OCI-LY3 (cell line): ENCODE data around the gene MYLK.

Source experiments
- H2AFZ ChIP-seq: fragments of 200-600, 300-600 bp; shearing (Covaris generic); 2 replicates; pipeline ENCODE4 v1.6.0; 2014; ENCODE audit warnings: antibody characterized with exemption, low read depth, low read length
- H3K27ac ChIP-seq: fragments of 200-600, 300-600 bp; sonication (generic); 2 replicates; pipeline ENCODE4 v1.5.1; 2014; ENCODE audit warnings: mild to moderate bottlenecking, low read length, moderate library complexity, mixed read lengths
- H3K27me3 ChIP-seq: fragments of 200-600, 300-600 bp; sonication (generic); 2 replicates; pipeline ENCODE4 v1.6.1; 2014; ENCODE audit warnings: low read depth, low read length, mixed read lengths
- H3K36me3 ChIP-seq: fragments of 200-600, 300-600 bp; sonication (generic); replicated peaks from 2 replicates; pipeline ENCODE3; 2014; ENCODE audit warnings: low read depth, low read length, mixed read lengths
- H3K4me1 ChIP-seq: fragments of 300-600, 200-600 bp; sonication (generic); 2 replicates; pipeline ENCODE4 v1.6.1; 2014; ENCODE audit warnings: low read length, mixed read lengths
- H3K4me2 ChIP-seq: fragments of 200-600, 300-600 bp; sonication (generic); 2 replicates; pipeline ENCODE4 v1.6.1; 2014; ENCODE audit warnings: low read length, mixed read lengths
- H3K4me3 ChIP-seq: fragments of 300-600, 200-600 bp; sonication (generic); 2 replicates; pipeline ENCODE4 v1.5.1; 2014; ENCODE audit warnings: antibody characterized with exemption, mild to moderate bottlenecking, low read length, moderate library complexity
- H3K79me2 ChIP-seq: fragments of 300-600, 200-600 bp; shearing (Covaris generic); 2 replicates; pipeline ENCODE4 v1.6.1; 2014; ENCODE audit warnings: mild to moderate bottlenecking, low read length, mixed read lengths
- H3K9ac ChIP-seq: fragments of 300-600, 200-600 bp; shearing (Covaris generic); 2 replicates; pipeline ENCODE4 v1.6.0; 2014; ENCODE audit warnings: mild to moderate bottlenecking, low read length, moderate library complexity
- H3K9me3 ChIP-seq: fragments of 200-600, 300-600 bp; shearing (Covaris generic); 2 replicates; pipeline ENCODE4 v1.6.1; 2014; ENCODE audit warnings: low read length, mixed read lengths; ENCODE audit not compliant: insufficient read depth
- H4K20me1 ChIP-seq: fragments of 200-600, 300-600 bp; sonication (generic); 2 replicates; pipeline ENCODE4 v1.6.1; 2016; ENCODE audit warnings: low read length, mixed read lengths; ENCODE audit not compliant: insufficient read depth
- EZH2phosphoT487 ChIP-seq: fragments of 200-600 bp; shearing (Covaris generic); IDR thresholded peaks from 2 replicates; pipeline ENCODE4 v1.6.1; 2018; ENCODE audit warnings: antibody characterized with exemption, mixed run types, low read depth
- TF ChIP-seq, protein P1 (sequence below): fragments of 200-600, 300-600 bp; sonication (generic); IDR thresholded peaks from 2 replicates; pipeline ENCODE4 v1.5.1; 2014; ENCODE audit warnings: antibody characterized with exemption, low read length, low read depth

The MYLK gene

DNA sequence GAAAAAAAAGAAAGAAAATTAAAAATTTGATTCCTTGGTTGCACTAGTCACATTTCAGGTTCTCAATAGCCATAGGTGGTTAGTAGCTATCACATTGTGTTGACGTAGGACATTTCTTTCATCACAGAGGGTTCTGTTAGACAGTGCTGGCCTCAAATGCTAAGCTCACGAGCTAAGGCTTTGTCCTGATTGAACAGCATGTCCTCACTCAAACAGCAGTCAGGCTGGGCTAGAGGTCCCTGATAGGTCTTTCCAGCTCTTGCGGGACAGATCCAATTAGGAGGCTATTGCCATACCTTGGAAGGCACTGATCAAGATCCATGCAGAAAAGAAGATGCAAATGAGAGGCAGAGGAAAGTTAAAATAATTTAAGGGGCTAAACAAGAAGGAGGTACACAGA, 213.4 kb downstream of the MYLK start:
- no peak overlapping the region for H3K4me3 ChIP-seq
- no peaks in the 10 kb centered on the region for H3K36me3 ChIP-seq
- H3K79me2 ChIP-seq: no peaks in the 10 kb centered on the region
- H3K4me1 ChIP-seq: peaks cover 8% of the 10 kb centered on the region
- H3K27ac ChIP-seq: no peak overlapping the region
- TF ChIP-seq, protein P1, sequence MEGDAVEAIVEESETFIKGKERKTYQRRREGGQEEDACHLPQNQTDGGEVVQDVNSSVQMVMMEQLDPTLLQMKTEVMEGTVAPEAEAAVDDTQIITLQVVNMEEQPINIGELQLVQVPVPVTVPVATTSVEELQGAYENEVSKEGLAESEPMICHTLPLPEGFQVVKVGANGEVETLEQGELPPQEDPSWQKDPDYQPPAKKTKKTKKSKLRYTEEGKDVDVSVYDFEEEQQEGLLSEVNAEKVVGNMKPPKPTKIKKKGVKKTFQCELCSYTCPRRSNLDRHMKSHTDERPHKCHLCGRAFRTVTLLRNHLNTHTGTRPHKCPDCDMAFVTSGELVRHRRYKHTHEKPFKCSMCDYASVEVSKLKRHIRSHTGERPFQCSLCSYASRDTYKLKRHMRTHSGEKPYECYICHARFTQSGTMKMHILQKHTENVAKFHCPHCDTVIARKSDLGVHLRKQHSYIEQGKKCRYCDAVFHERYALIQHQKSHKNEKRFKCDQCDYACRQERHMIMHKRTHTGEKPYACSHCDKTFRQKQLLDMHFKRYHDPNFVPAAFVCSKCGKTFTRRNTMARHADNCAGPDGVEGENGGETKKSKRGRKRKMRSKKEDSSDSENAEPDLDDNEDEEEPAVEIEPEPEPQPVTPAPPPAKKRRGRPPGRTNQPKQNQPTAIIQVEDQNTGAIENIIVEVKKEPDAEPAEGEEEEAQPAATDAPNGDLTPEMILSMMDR: no peak
- no peak for TF ChIP-seq EZH2phosphoT487
- H3K9me3 ChIP-seq: no peaks in the 10 kb centered on the region
- H2AFZ ChIP-seq: no peak overlapping the region
- H4K20me1 ChIP-seq: no peaks in the 10 kb centered on the region
- no peak overlapping the region for H3K9ac ChIP-seq
- no peak overlapping the region for H3K4me2 ChIP-seq
- peaks cover 48% of the 10 kb centered on the region for H3K27me3 ChIP-seq

DNA sequence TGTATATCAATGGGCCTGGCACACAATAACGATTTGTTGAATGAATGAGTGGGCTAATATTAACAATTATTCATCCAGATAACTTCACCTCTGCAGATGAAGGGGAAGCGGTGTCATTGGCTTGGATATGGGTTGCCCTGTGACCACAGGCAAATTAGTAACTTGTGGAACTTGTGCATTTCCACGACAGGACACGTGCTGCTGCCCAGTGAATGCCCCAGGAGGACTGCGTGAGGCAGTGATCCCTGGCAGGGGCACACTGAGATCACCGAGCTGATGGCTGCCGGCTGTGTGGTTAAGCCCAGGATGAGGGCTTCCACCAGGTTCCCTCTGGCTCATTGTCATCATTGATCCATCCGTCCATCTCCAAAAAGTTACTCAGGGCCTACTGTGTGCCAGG, 215.2 kb downstream of the MYLK start:
- H3K9me3 ChIP-seq: no peaks in the 10 kb centered on the region
- H4K20me1 ChIP-seq: no peaks in the 10 kb centered on the region
- no peak for TF ChIP-seq EZH2phosphoT487
- TF ChIP-seq, protein P1: no peak
- no peak overlapping the region for H3K27ac ChIP-seq
- no peaks in the 10 kb centered on the region for H3K36me3 ChIP-seq
- H3K4me1 ChIP-seq: peaks cover 8% of the 10 kb centered on the region
- H3K27me3 ChIP-seq: peaks cover 41% of the 10 kb centered on the region
- no peak overlapping the region for H3K4me3 ChIP-seq
- no peak overlapping the region for H3K9ac ChIP-seq
- H2AFZ ChIP-seq: no peak overlapping the region
- H3K79me2 ChIP-seq: no peaks in the 10 kb centered on the region
- no peak overlapping the region for H3K4me2 ChIP-seq

DNA sequence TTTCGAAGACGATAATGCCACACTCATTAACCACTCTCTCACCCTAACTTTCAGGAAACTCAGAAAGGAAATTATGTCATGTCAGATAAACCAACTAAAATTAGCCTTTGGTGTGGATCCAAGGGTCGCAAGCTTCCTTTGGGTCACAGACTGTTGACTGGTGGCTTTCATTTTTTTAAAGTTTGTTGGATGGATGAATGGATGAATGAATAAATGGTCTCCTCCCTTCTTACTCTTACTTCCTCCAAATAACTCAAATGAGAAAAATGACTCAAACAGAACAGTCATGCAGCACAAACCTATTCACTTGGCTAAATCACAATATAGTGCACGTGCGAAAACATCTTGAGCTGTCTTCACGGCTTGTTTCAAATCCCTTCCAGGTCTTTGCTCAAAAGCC, 216.3 kb downstream of the MYLK start:
- H3K27me3 ChIP-seq: peaks cover 35% of the 10 kb centered on the region
- TF ChIP-seq, protein P1: no peak
- no peak for TF ChIP-seq EZH2phosphoT487
- H3K9me3 ChIP-seq: no peaks in the 10 kb centered on the region
- H3K79me2 ChIP-seq: no peaks in the 10 kb centered on the region
- H3K4me1 ChIP-seq: peaks cover 8% of the 10 kb centered on the region
- H3K27ac ChIP-seq: no peak overlapping the region
- H4K20me1 ChIP-seq: no peaks in the 10 kb centered on the region
- H3K9ac ChIP-seq: no peak overlapping the region
- no peaks in the 10 kb centered on the region for H3K36me3 ChIP-seq
- H3K4me2 ChIP-seq: peak overlapping the region; percentile 23
- H2AFZ ChIP-seq: no peak overlapping the region
- H3K4me3 ChIP-seq: no peak overlapping the region

DNA sequence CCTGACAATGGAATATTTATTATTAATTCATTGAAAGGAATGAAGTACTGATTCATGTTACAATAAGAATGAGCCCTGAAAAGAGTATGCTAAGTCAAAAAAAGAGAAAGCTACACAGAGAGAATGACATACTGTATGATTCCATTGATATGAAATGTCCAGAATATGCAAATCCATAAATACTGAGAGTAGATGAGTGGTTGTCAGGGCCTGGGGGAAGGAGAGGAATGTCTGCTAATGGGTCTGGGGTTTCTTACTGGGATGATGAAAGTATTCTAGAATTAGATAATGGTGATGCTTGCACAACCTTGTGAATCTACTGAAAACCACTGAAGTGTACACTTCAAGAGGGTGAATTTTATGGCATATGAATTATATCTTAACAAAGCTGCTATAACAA, 219.4 kb downstream of the MYLK start:
- TF ChIP-seq, protein P1: no peak
- TF ChIP-seq EZH2phosphoT487: no peak
- H3K9ac ChIP-seq: no peak overlapping the region
- H3K4me3 ChIP-seq: no peak overlapping the region
- no peak overlapping the region for H2AFZ ChIP-seq
- no peak overlapping the region for H3K27ac ChIP-seq
- H3K4me2 ChIP-seq: no peak overlapping the region
- peaks cover 8% of the 10 kb centered on the region for H3K4me1 ChIP-seq
- no peaks in the 10 kb centered on the region for H4K20me1 ChIP-seq
- peaks cover 34% of the 10 kb centered on the region for H3K27me3 ChIP-seq
- H3K9me3 ChIP-seq: no peaks in the 10 kb centered on the region
- H3K79me2 ChIP-seq: no peaks in the 10 kb centered on the region
- H3K36me3 ChIP-seq: no peaks in the 10 kb centered on the region
